Neural progenitor cell (in vitro differentiated cells): ENCODE measurements around the gene SLMAP. TPM values are rescaled to one million over a fixed set of nuclear protein-coding genes. Genes with fewer than 3 reads are reported as not detected.

Experiments used
- DNase-seq: peaks from one replicate; pipeline ENCODE4 v3.0.0-alpha.2; 2016; ENCODE audit warnings: low spot score
- H2AFZ ChIP-seq: fragments of 200-600 bp; sonication (generic); replicated peaks from 2 replicates; pipeline ENCODE4 v1.6.1; 2016; ENCODE audit warnings: antibody characterized with exemption
- H3F3A ChIP-seq: fragments of 200-600 bp; sonication (generic); 2 replicates; pipeline ENCODE4 v1.6.1; 2016; ENCODE audit warnings: antibody characterized with exemption, low read depth
- H3K27ac ChIP-seq: fragments of 200-600 bp; sonication (generic); 2 replicates; pipeline ENCODE4 v1.5.1; 2016; ENCODE audit warnings: mild to moderate bottlenecking
- H3K27me3 ChIP-seq: fragments of 200-600 bp; sonication (generic); 2 replicates; pipeline ENCODE4 v1.6.1; 2016; ENCODE audit warnings: mild to moderate bottlenecking, moderate library complexity
- H3K36me3 ChIP-seq: fragments of 200-600 bp; sonication (generic); 2 replicates; pipeline ENCODE4 v1.5.1; 2016
- H3K4me1 ChIP-seq: fragments of 200-600 bp; sonication (generic); 2 replicates; pipeline ENCODE4 v1.6.1; 2016; ENCODE audit warnings: mixed run types
- H3K4me2 ChIP-seq: fragments of 200-600 bp; sonication (generic); 2 replicates; pipeline ENCODE4 v1.6.1; 2016
- H3K4me3 ChIP-seq: fragments of 200-600 bp; sonication (generic); 2 replicates; pipeline ENCODE4 v1.5.1; 2016
- H3K79me2 ChIP-seq: fragments of 200-600 bp; sonication (generic); 2 replicates; pipeline ENCODE4 v1.6.1; 2016; ENCODE audit warnings: low read depth
- H3K9ac ChIP-seq: fragments of 200-600 bp; sonication (generic); 2 replicates; pipeline ENCODE4 v1.6.1; 2016
- H3K9me3 ChIP-seq: fragments of 200-600 bp; sonication (generic); 2 replicates; pipeline ENCODE4 v1.5.1; 2016; ENCODE audit warnings: low read depth
- H4K20me1 ChIP-seq: fragments of 200-600 bp; sonication (generic); 2 replicates; pipeline ENCODE4 v1.6.1; 2016; ENCODE audit warnings: low read depth
- H3K27ac Mint-ChIP-seq: 3 replicates; pipeline ENCODE4 v1.8.0; 2021; ENCODE audit warnings: mixed read lengths
- H3K27me3 Mint-ChIP-seq: 2 replicates; pipeline ENCODE4 v1.8.0; 2022; ENCODE audit warnings: low read depth, mild to moderate bottlenecking, inconsistent platforms, moderate library complexity, mixed read lengths; ENCODE audit not compliant: insufficient read depth
- H3K36me3 Mint-ChIP-seq: 3 replicates; pipeline ENCODE4 v1.8.0; 2021; ENCODE audit warnings: mixed read lengths
- H3K4me1 Mint-ChIP-seq: 3 replicates; pipeline ENCODE4 v1.8.0; 2021; ENCODE audit warnings: mixed read lengths
- H3K4me3 Mint-ChIP-seq: 3 replicates; pipeline ENCODE4 v1.8.0; 2021; ENCODE audit warnings: mild to moderate bottlenecking, moderate library complexity, mixed read lengths
- H3K9me3 Mint-ChIP-seq: 3 replicates; pipeline ENCODE4 v1.8.0; 2020; ENCODE audit warnings: mixed read lengths
- CTCF ChIP-seq: fragments of 200-600 bp; sonication (generic); IDR thresholded peaks from 2 replicates; pipeline ENCODE4 v1.5.1; 2017; ENCODE audit warnings: antibody characterized with exemption, mild to moderate bottlenecking
- EZH2 ChIP-seq: fragments of 200-600 bp; sonication (generic); IDR thresholded peaks from 2 replicates; pipeline ENCODE4 v1.6.1; 2017; ENCODE audit warnings: antibody characterized with exemption, mild to moderate bottlenecking, moderate library complexity
- EZH2phosphoT487 ChIP-seq: fragments of 200-600 bp; sonication (generic); IDR thresholded peaks from 2 replicates; pipeline ENCODE4 v1.6.1; 2017; ENCODE audit warnings: antibody characterized with exemption
- total RNA-seq: library from RNA; depleted of rRNA; stranded (reverse); fragments of >200 nt; gene quantifications from 2 replicates; pipeline ENCODE4 v1.2.3, GENCODE V29; 2015; ENCODE audit warnings: low replicate concordance

SLMAP gene
- total RNA-seq, 1 donor from 2014 or later: 59.4 TPM

GRCh38 chr3:57808961-57809608 lies 53.0 kb downstream of the SLMAP start:
- H3F3A ChIP-seq: peaks cover 4% of the 10 kb centered on the region
- H2AFZ ChIP-seq: no peak overlapping the region
- no peak overlapping the region for H3K27ac ChIP-seq
- H3K4me3 ChIP-seq: no peak overlapping the region
- H3K4me2 ChIP-seq: no peak overlapping the region
- H3K9me3 ChIP-seq: no peaks in the 10 kb centered on the region
- Mint-ChIP-seq H3K27me3 (no peaks in the 10 kb centered on the region), H3K4me3 (no peak overlapping the region), H3K9me3 (peaks cover 9% of the 10 kb centered on the region), H3K27ac (no peak overlapping the region), H3K4me1 (no peaks in the 10 kb centered on the region), H3K36me3 (peaks cover 10% of the 10 kb centered on the region)
- no peaks in the 10 kb centered on the region for H3K4me1 ChIP-seq
- H3K36me3 ChIP-seq: no peaks in the 10 kb centered on the region
- peaks cover 93% of the 10 kb centered on the region for H3K79me2 ChIP-seq
- no peak for TF ChIP-seq EZH2
- TF ChIP-seq EZH2phosphoT487: no peak
- no peak for TF ChIP-seq CTCF
- no peak for DNase-seq
- H4K20me1 ChIP-seq: peaks cover 65% of the 10 kb centered on the region
- no peak overlapping the region for H3K9ac ChIP-seq
- no peaks in the 10 kb centered on the region for H3K27me3 ChIP-seq

- H3K4me3 ChIP-seq: no peak overlapping the region
- peaks cover 61% of the 10 kb centered on the region for H4K20me1 ChIP-seq
- no peaks in the 10 kb centered on the region for H3F3A ChIP-seq
- H3K27me3 ChIP-seq: no peaks in the 10 kb centered on the region
- no peaks in the 10 kb centered on the region for H3K27me3 Mint-ChIP-seq
- H3K9me3 Mint-ChIP-seq: peaks cover 9% of the 10 kb centered on the region
- H3K9ac ChIP-seq: no peak overlapping the region
- no peak overlapping the region for H3K4me2 ChIP-seq
- no peak overlapping the region for H3K4me3 Mint-ChIP-seq
- no peaks in the 10 kb centered on the region for H3K9me3 ChIP-seq
- TF ChIP-seq EZH2 (no peak), CTCF (no peak), EZH2phosphoT487 (no peak)
- no peak overlapping the region for H2AFZ ChIP-seq
- no peaks in the 10 kb centered on the region for H3K4me1 ChIP-seq
- DNase-seq: no peak
- H3K36me3 Mint-ChIP-seq: peaks cover 10% of the 10 kb centered on the region
- peaks cover 94% of the 10 kb centered on the region for H3K79me2 ChIP-seq
- no peak overlapping the region for H3K27ac ChIP-seq
- no peaks in the 10 kb centered on the region for H3K4me1 Mint-ChIP-seq
- peak overlapping the region; percentile 48 for H3K27ac Mint-ChIP-seq
- no peaks in the 10 kb centered on the region for H3K36me3 ChIP-seq
Observed at GRCh38 chr3:57809609-57809968, 53.5 kb downstream of the SLMAP start.

GRCh38 chr3:57810048-57810447 lies 53.9 kb downstream of the SLMAP start:
- Histone ChIP-seq H3K27me3 (no peaks in the 10 kb centered on the region), H3K9me3 (no peaks in the 10 kb centered on the region), H3K36me3 (no peaks in the 10 kb centered on the region), H3K27ac (no peak overlapping the region), H3K9ac (no peak overlapping the region), H3K4me3 (no peak overlapping the region), H4K20me1 (peaks cover 61% of the 10 kb centered on the region), H3F3A (no peaks in the 10 kb centered on the region), H3K79me2 (peaks cover 95% of the 10 kb centered on the region), H3K4me2 (no peak overlapping the region), H3K4me1 (no peaks in the 10 kb centered on the region), H2AFZ (no peak overlapping the region)
- H3K4me3 Mint-ChIP-seq: no peak overlapping the region
- H3K4me1 Mint-ChIP-seq: no peaks in the 10 kb centered on the region
- H3K36me3 Mint-ChIP-seq: peaks cover 10% of the 10 kb centered on the region
- H3K27me3 Mint-ChIP-seq: no peaks in the 10 kb centered on the region
- DNase-seq: no peak
- TF ChIP-seq CTCF (no peak), EZH2phosphoT487 (no peak), EZH2 (no peak)
- no peak overlapping the region for H3K27ac Mint-ChIP-seq
- H3K9me3 Mint-ChIP-seq: peaks cover 9% of the 10 kb centered on the region
